ENCODE data around the gene ZDHHC1.
"Not testable (repeated sequence)": the region's sequence is repeated elsewhere in the genome, so short reads cannot be mapped to it uniquely, and the experiment has no call there.

ZDHHC1 gene

DNA sequence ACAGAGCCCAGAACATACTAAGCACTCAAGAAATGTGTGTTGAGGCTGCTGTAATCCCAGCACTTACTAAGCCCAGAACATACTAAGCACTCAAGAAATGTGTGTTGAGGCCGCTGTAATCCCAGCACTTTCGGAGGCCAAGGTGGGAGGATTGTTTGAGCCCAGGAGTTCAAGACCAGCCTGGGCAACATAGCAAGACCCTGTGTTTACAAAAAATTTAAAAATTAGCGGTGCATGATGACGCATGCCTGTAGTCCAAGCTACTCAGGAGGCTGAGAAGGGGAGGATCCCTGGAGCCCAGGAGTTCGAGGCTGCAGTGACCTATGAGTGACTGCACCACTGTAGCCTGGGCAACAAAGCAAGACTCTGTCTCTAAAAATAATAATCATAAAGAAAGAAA is 6.7 kb upstream of the ZDHHC1 start:
- no peak overlapping the region for H3K4me3 ChIP-seq (ENCODE audit: low read depth, low read length)
- DNase-seq (ENCODE audit: low read depth): no peak
- TF ChIP-seq, protein P1, sequence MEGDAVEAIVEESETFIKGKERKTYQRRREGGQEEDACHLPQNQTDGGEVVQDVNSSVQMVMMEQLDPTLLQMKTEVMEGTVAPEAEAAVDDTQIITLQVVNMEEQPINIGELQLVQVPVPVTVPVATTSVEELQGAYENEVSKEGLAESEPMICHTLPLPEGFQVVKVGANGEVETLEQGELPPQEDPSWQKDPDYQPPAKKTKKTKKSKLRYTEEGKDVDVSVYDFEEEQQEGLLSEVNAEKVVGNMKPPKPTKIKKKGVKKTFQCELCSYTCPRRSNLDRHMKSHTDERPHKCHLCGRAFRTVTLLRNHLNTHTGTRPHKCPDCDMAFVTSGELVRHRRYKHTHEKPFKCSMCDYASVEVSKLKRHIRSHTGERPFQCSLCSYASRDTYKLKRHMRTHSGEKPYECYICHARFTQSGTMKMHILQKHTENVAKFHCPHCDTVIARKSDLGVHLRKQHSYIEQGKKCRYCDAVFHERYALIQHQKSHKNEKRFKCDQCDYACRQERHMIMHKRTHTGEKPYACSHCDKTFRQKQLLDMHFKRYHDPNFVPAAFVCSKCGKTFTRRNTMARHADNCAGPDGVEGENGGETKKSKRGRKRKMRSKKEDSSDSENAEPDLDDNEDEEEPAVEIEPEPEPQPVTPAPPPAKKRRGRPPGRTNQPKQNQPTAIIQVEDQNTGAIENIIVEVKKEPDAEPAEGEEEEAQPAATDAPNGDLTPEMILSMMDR (IDR thresholded peaks at IDR 0.05; ENCODE audit: insufficient read depth, low read depth, low read length, missing control alignments): no peak

DNA sequence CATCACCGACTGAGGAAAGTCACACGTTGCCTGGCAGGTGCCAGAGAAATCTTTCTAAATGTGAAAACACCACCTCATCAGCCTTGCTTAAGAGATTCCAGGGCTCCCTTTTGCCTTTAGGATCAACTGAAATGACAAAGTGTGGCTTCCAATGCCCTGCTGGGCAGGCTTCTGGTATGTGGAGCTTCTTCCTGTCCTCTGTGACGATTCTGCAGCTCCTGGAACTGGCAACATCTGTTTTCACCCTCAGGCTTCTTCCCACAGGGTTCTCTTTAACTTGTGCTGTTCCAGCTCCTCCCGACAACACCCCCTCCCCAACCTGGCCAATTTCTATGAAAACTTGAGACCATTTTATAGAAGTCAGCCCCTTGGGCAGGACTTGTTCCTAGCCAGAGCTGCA is 4.8 kb upstream of the ZDHHC1 start:
- TF ChIP-seq, protein P1 (IDR thresholded peaks at IDR 0.05; ENCODE audit: insufficient read depth, low read depth, low read length, missing control alignments): no peak
- DNase-seq (ENCODE audit: low read depth): no peak
- no peak overlapping the region for H3K4me3 ChIP-seq (ENCODE audit: low read depth, low read length)

DNA sequence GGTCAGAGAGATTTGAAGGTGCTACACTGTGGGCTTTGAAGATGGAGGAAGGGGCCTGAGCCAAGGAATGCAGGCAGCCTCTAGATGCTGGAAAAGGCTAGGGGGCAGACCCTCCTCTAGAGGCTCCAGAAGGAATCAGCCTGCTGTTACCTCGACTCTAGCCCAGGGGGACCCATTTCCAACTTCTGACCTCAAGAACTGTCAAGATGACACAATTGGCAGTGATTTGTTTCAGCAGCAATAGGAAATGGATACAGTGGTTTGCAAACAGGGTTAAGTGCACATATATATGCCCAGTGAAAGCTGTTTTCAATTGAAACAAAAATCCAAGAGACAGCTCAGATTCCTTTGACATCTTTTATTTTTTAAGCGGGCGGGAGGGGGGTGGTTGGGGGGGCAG is 3.7 kb upstream of the ZDHHC1 start:
- TF ChIP-seq, protein P1 (IDR thresholded peaks at IDR 0.05; ENCODE audit: insufficient read depth, low read depth, low read length, missing control alignments): no peak
- no peak overlapping the region for H3K4me3 ChIP-seq (ENCODE audit: low read depth, low read length)
- DNase-seq (ENCODE audit: low read depth): no peak

DNA sequence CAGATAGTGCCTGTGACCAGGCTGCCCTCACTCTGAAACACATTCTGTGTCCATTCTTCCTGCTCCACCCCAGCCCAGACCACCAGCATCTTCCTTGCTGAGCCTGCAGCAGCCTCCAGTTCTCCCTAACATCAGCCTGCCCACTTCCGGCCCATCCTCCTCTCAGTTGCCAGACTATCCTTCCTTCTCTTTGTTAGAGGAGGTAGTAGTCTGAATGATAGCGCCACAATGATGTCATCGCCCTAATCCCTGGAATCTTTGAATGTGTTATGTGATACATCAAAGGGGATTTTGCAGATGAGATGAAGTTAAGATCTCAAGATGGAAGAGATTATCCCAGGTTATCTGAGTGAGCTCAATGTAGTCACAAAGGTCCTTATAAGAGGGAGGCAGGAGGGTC is 3.2 kb upstream of the ZDHHC1 start:
- DNase-seq (ENCODE audit: low read depth): no peak

DNA sequence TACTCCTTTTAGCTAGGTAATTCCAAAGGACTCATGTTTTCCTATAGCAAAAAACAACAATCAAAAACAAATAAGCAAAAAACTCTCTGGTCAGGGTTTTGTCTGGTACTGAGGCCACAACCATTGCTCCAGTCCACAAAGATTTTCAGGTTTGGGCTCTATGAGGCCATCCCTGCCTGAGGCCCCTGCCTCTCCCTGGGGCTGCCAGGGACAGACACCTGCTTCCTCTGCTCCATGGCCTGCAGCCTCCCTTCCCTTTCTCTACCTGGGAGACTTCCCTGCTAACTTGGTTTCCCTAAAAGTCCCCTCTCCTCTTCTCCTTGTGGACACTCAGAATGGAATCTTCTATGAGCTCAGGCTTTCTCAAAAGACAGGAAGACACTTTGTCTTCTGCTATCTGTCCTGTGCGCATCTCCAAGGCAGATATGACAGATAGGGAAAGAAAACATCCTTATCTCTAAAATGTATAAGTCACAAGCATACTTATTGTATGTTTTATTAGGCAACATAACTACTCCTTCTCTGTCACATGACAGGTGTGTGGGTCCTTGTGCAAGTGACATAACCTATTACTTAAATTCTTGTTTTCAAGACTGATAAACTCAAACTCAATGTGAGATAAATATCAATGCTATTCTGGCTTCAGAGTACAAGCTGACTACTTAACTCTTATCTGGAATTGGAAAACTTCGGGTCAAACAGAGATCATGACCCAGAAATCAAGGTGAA is 1.2 kb upstream of the ZDHHC1 start:
- TF ChIP-seq, protein P1 (IDR thresholded peaks at IDR 0.05; ENCODE audit: insufficient read depth, low read depth, low read length, missing control alignments): no peak
- DNase-seq (ENCODE audit: low read depth): no peak
- no peak overlapping the region for H3K4me3 ChIP-seq (ENCODE audit: low read depth, low read length)

More for the DNA sequence above, 3.2 kb upstream of the ZDHHC1 start:
- TF ChIP-seq, protein P1 (IDR thresholded peaks at IDR 0.05; ENCODE audit: insufficient read depth, low read depth, low read length, missing control alignments): no peak
- no peak overlapping the region for H3K4me3 ChIP-seq (ENCODE audit: low read depth, low read length)

DNA sequence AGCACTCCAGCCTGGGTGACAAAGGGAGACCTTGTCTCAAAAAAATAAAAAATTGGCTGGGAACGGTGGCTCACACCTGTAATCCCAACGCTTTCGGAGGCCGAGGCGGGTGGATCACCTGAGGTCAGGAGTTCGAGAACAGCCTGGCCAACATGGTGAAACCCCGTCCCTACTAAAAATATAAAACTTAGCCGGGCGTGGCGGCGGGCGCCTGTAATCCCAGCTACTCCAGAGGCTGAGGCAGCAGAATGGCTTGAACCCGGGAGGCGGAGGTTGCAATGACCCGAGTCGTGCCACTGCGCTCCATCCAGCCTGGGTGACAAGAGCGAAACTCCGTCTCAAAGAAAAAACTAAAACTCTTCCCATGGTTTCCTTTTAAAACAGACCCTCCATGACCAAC is 856 bp downstream of the ZDHHC1 start:
- not testable (repeated sequence) for H3K4me3 ChIP-seq (ENCODE audit: low read depth, low read length); DNase-seq (ENCODE audit: low read depth)

DNA sequence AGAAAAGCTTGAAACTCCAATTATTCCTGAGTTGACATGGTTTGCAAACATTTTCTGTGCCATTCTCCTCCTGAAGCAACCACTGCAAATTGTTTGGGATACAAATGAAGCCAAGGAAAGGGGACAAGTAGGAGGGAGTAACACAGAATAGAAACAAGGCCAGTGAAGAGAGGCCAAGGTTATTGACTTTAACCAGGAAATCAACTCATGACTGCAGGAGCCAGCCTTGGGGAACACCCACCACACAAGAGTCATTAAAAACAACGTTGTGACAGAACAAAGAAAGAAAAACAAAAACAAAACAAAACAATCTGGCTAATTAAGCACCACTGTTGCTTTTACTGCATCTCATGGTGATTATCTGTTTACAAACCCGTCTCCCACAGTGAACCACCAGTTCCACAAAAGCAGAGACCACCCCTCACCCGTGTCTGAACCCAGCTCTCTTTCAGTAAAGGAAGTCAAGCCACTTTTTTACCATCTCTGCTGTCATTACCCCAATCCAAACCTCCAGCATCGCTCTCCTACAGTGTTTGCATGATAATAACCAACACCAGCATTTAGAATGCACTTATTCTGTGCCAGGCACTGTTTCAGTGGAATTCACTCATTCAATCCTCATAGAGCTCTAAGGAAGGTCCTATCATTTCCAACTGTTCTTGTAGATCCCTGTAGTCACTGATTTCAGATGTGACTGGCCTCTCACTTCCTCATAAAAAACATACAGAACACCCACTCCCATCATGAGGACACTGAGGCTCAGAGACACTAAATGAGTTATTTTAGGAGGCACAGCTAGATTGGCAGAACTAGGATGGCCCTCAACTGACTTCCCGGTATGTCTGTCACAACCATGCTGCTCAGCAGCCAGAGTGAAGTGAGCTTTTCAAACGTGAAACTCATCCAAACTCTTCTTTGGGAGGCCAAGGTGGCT is 2.0 kb downstream of the ZDHHC1 start:
- no peak for DNase-seq (ENCODE audit: low read depth)
- TF ChIP-seq, protein P1 (IDR thresholded peaks at IDR 0.05; ENCODE audit: insufficient read depth, low read depth, low read length, missing control alignments): no peak
- H3K4me3 ChIP-seq (ENCODE audit: low read depth, low read length): no peak overlapping the region

Measured in GM12865 (cell line).